ENCODE measurements around the gene ATP2C2.
"Not testable (repeated sequence)": the region's sequence is repeated elsewhere in the genome, so short reads cannot be mapped to it uniquely, and the experiment has no call there.

Gene ATP2C2

DNA sequence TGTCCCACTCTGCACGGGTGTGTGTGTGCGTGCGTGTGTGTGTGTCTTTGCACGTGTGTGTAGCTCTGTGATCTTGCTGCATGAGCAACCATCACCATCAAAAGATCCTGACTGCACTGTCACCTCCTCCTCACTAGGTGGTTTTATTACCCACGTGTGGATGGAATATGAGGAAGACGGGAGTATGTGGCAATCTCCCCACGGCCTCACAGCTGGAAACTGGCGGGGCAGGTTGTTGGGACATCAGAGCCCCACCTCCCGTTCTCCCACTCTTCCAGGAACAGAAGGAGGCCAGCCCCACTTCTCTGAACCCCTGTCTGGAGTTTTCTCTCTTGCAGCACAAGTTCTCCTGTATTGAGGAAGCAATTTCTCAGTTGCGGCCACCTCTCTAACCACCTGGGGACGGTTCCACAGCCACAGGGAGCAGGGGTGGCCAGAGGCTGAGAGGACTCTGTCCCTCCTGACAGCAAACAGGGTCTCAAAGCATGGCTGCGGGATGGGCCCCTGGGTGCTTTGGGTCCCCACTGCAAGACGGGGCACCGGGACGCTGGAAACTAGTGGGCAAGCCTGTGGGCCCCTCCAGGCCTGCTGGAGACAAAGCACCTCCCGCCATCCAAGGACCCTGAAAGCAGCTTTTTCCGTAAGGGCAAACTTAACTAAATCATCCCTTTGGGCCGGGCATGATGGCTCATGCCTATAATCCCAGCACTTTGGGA lies 27.9 kb upstream of the ATP2C2 start:
- DNase-seq = no peak

DNA sequence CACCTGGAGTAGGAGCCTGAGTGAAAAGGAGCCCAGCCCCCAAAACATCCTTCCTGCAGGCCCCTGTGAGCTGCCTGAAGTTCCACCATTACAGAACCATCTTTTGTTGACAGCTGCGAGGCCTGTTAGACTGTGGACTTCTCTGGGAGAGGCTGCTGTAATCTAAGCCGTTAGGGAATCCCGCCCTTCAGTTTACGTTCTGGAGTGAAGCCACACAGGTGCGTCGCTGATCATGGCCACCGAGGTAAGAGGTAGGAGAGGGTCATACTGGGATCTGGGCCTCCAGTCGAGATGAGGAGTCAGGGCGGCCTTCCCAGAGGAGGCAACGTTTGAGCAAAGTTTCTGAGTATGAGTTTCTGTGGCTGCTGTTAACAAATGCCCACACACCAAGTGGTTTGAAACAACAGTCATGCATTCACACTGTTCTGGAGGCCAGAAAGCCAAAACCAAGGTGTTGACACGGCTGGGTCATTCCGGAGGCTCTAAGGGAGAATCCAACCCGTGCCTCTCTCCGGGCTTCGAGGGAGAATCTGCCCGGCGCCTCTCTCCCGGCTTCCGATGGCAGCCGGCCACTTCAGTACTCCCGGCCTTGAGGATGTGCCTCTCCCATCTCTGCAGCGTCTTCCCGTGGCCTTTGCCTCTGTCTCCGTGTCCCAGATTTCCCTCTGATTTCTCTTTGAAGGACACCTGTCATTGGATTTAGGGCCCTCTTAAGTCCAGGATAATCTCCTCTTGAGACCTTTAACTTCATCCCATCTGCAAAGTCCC lies 26.6 kb upstream of the ATP2C2 start:
- no peak for DNase-seq

DNA sequence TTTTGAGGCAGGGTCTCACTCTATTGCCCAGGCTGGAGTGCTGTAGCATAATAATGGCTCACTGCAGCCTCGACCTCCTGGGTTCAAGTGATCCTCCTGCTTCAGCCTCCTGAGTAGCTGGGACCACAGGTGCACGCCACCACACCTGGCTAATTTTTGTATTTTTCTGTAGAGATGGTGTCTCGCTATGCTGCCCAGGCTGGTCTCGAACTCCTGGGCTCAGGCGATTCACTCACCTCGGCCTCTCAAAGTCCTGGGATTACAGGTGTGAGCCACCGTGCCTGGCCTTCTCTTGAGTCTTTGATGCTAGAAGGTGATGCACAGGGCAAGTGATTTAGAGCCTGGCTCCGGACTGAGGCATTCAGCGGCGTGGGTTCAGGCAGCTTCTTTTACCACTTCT lies 24.5 kb upstream of the ATP2C2 start:
- DNase-seq = not testable (repeated sequence)

DNA sequence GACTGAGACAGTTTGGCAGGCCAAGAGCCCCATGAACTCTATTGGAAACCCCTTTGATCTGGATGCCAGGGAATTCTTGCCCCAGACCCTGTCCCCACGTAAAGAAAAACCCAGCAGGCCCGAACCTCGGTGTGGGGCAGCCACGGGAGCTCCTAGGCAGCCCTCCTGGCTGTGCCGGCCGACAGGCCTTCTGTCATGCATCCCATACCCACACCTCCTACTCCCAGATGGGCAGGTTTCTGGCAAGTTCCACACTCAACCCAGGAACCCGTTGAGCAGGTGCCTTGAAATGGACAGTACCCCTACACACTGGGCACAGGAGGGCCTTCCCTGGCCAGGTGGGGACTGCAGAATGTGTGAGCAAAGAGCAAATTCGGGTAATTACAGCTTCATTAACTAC lies 23.6 kb upstream of the ATP2C2 start:
- DNase-seq = no peak

DNA sequence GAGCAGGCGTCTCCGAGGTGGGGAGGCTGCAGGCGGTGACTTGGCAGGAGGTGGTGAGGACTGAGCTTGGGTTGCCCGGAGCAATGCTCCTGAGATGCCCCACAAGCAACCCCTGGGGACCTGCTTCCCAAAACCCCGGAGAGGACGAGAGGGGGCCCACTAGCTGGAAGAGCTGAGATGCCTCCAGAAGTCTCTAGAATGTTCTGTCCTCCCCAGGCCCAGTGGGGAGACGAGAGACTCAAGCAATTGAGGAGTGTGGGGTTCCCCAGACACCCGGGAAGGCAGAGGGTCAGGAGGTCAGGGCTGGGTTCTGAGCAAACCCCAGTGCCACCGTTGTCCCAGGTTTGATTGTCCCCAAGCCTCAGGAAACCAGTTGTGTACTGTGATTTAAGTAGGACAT lies 21.2 kb upstream of the ATP2C2 start:
- no peak for DNase-seq

DNA sequence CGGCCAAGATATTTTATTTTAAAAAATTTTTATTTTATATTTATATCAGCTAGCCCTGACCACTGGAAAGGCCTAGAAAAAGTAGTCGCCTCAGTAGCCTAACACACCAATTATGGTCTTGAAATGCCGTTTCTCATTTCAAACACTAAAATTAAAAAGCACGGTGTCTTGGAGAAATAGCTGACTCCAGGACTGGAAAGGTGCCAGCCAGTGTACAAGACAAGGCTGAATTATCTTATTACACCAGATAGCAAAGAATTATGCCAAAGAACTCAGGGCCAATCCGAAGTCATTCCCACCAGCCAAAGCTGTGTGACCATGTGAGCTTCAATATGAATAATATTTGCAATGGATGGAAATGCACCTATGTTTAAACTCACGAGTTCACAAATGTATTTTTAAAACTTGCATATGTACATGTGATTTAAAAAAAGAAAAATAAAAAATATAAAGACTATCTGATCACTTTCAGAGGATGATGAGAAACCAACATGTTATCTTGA lies 19.9 kb upstream of the ATP2C2 start:
- DNase-seq = no peak

DNA sequence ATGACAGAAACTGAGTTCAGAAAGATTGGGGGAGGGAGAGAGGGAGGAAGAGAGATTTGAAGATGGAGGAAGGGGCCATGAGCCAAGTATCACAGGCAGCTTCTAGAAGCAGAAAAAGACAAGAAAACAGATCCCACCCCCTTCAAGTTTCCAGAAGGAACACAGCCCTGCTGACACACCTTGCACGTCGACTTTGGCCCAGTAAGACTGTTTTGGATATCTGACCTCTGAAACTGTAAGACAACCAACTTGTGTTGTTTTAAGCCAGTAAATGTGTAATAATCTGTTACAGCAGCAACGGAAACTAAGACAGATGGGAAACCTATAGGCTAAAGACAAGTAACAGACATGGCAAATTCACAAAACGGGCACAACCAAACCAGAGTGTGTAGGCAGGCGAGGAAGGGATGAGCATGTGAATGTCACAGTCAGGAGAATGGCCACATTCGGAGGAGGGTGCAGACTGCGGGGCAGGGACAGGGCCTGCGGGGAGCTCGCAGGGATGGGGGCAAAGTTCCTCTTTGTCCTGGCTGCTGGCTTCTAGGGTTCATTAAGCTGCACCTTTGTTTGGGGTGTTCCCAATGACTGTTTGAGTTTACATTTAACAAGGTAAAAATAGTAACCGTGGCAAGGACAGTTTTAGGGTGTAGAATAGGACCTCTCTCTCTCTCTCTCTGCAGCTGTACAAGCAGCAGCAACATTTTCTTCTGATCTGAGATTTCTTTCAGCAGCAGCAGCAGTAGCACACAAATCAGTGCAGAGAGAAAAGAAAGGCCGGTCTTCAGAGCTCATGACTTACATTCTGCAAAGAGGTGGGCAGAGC lies 18.3 kb upstream of the ATP2C2 start:
- DNase-seq = no peak

DNA sequence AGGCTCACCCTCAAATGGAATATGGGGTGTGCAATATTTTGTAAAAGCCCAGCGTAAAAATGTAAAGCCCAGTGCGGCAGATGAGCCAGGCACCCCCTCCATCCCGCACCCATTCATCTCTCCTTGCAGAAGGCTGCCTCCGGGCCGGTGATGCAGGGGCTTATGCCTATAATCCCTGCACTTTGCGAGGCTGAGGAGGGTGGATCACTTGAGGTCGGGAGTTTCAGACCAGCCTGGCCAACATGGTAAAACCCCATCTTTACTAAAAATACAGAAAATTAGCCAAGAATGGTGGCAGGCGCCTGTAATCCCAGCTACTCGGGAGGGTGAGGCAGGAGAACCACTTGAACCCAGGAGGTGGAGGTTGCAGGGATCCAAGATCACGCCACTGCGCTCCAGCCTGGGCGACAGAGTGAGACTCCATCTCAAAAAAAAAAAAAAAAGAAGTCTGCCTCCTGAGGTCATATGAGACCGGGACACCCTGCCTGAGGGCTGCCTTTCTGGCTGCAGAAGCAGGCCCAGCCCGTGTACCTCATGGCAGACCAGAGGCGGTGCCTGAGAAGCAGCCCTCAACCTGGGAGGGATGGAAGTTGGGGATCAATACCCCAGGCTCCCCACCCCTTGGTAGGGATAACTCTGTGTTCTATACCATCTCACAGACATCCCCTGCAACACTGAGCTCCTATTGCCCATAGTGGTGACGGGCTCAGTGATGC lies 17.5 kb upstream of the ATP2C2 start:
- DNase-seq = no peak

DNA sequence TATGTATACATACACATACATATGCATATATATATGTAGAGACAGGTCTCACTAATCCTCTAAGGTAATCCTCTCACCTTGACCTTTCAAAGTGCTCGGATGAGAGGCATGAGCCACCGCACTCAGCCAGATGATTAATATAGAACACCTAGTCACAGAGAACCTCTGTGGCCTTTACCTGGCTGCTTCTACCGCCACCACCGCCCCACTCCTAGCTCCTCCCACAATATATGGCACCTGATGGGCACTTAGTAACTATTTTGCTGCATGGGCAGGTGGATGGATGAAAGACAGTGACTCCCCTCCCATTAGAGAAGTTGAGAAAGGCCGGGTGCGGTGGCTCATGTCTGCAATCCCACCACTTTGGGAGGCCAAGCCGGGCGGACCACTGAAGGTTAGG lies 16.7 kb upstream of the ATP2C2 start:
- no peak for DNase-seq

DNA sequence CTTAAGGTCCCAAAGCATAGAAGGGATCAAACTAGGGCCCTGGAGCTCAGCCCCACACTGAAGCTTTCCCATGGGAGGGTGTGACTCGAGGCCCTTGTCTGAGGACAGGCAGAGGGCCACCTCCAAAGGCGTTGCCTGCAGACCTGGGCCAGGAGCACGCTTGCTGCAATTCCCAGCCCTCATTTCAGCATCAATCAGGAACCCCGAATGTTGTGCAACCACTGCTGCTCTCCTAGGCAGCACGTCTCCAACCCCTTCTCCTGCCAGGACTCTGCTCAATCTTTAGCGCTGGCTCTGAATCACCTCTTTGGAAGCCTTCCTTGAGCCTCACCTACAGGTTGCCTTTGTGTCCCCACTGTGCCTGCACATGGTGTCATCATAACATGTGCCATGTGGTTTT lies 14.0 kb upstream of the ATP2C2 start:
- no peak for DNase-seq

DNA sequence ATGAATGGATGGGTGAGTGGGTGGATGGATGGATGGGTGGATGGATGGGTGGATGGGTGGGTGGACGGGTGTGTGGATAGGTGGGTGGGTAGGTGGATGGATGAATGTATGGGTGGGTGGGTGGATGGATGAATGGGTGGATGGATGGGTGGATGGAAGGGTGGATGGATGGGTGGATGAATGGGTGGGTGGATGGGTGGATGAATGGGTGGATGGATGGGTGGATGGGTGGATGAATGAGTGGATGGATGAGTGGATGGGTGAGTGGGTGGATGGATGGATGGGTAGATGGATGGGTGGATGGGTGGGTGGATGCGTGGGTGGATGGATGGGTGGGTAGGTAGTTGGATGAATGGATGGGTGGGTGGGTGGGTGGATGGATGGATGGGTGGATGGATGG lies 13.2 kb upstream of the ATP2C2 start:
- no peak for DNase-seq

DNA sequence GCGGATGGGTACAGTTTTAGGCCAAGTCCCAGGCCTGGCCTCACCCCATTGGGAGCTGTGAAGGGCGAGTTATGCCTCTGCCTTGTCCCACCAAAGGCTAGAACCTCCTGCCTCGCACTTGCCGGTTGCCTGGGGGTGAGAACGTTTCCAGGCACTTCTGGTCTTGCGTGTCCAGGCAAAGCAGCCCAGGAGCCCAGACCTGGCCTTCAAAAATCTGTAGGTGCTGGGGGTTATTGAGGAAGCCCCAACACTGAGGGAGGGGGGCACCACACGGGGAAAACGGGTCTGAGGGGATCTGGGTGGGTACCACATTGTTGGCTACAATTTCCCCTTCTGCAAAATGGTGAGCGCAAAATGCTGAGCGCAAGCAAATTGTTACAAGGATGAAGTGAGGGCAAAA lies 12.2 kb upstream of the ATP2C2 start:
- DNase-seq = no peak

DNA sequence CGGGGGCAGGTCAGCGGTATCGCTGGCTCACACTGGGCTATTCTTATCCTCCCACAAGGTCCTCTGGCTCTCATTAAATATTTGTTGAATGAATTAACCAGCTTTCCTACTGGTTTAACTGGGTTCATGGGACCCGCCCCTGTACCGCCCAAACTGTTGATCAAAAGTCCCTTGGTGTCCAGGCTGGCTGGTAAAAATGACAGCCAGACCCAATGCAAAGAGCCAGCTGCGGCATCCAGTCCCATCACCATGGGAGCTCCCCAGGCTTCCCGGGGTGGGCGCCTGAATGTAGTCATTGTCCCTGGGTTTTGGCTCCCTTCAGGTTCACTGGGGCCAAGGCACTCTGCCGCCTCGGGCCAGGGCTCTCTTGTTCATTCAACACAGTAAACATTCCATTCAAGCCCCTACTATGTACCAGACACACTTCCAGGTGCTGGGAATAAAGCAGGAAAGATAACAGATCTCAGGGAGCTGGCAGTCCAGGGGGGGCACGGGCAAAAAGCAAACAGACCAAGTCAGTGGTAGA lies 11.7 kb upstream of the ATP2C2 start:
- no peak for DNase-seq

DNA sequence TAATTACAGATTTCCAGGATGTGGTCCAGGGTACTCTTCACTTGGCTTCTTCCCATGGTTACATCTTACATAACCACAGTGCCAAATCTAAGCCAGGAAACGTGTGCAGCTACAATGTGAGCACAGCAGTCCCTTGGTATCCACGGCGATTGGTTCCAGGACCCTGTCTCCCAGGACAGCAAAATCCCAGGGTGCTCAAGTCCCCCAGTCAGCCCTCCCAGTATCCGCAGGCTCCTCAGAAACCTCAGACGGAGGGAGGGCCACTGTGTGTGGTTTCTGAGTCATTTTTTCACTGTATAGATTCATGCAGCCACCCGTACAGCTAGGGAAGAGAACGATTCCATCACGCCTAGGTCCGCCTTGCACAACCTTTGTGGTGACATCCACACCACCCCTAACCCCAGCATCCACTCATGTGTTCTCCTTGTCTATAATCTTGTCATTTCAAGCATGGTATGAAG lies 11.1 kb upstream of the ATP2C2 start:
- peak; percentile 25 for DNase-seq

DNA sequence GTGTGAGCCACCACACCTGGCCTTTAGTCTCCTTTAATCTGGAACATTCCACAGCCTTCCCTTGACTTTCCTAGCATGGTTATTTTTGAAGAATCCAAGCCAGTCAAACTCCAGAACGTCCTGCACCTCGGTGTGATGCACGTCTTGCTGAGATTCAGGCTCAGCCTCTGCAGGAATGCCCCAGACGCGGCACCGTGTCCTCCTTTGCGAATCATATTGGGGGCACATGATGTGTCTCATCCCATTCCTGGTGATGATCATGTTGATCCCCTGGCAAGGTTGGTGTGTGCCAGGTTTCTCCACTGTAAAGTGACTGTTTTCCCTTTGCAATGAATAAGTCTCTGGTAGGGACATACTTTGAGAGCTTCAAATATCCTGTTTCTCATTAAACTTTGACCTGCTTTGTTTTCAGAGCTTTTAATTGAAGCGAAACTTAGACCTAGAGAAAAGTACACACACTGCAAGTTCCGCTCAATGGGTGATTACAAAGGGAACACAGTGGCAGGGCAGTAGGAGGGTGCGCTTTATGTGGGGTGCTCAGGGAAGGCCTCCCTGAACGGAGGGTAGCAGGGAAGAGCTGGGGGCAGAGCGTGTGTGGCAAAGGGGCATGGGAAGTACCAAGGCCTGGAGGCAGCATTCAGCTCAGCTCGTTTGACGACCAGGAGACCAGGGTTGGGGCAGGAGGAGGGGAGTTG lies 9.6 kb upstream of the ATP2C2 start:
- DNase-seq = no peak

DNA sequence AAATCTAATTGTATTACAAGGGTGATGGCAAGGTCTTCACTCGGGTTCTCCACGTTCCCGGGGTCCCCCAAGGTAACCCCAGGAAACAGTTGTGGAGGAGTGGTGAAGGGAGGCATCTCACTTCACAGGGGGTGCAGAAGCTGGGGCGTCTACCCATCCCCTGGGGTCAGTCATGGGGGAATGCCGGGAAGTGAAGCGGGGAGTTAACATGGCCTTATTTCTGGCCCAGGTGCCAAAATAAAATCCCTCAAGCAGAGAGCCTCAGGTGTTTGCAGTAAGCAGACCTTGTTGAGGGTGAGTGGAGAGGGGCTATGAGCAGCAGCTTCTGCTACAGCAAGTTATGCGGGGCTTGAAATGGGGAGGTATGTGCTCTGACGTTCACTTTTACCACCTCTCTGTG lies 9.0 kb upstream of the ATP2C2 start:
- DNase-seq = no peak

DNA sequence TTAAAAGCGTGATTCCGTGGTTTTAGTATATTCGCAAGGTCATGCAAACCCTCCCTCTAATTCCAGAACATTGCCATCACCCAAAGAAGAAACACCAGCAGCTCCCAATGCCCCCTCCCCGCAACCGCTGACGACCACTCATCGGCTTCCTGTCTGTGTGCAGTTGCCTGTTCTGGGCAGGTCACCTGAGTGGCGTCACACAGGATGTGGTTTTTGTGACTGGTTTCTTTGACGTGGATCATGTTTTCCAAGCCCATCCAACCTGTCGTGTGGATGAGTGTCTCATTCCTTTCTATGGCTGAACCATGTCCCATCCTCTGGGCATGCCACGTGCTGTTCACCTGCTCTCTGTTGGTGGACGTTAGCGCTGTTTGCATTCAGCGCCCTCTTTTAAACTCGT lies 8.2 kb upstream of the ATP2C2 start:
- peak; percentile 32 for DNase-seq

DNA sequence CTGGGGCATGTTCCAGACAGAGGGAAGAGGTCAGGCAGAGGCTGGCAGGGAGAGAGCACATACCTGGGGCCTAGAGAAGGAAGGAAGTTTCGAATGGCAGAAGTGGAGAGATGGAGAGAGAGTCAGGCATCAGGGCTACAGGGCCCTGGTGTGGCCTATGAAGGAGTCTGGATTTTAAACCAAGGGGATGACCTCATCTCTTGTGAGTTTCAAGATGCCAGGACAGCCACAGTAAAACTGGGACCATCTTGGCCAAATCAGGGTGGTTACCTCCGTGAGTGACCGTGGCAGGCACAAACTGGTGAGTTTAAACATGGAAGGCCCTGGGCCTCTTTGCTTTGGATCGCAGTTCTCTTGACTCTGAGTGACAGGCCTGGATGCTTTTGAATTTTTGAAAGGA lies 7.6 kb upstream of the ATP2C2 start:
- DNase-seq = no peak

DNA sequence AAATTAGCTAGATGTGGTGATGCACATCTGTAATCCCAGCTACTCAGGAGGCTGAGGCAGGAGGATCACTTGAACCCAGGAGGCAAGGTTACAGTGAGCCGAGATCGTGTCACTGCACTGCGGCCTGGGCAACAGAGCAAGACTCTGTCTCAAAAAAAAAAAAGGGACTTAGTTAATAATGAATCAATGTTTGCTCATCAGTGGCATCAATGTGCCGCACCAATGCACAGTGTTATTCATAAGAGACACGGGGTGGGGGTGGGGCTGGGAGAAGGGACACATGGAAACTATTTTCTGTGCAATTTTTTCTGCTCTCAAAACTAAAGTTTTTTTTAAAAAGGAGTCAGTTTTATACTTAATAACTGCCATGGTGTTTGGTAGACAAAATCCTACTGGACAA lies 6.8 kb upstream of the ATP2C2 start:
- DNase-seq = no peak

DNA sequence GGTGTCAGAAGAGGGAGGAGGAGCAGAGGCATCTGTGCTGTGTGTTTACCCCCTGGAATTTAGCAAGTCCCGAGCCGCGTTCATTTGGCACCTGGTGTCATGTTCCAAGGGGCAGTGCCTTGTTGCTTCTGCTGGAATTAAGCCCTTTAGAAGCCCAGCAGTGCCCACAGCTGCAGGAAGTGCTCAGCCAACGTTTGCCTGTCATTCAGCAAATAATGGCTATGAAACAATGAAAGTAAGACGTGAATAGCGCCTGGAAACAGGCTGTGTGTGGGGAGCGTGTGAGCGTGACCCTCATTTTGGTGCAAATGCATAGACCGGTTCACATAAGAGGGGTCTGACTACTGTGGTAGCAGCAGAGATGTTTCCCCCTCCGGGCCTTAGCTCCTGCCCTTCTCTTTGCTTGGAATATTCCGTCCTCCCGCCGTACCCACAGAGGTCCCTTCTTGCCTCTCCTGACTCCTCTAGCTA lies 5.8 kb upstream of the ATP2C2 start:
- DNase-seq = no peak

DNA sequence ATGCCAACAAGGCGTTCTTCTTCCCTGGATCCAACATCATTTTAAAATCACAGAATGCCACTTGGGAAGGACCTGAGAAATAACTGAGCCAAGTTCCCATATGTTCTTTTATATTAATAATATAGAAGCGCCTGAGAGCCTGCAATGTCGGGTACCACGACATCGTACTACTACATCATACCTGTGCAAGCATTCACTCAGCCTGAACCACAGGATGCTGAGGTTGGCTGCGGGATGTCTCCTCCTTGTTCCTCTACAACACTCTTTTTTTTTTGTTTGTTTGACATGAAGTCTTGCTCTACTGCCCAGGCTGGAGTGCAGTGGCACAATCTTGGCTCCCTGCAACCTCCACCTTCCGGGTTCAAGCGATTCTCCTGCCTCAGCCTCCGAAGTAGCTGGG lies 2.1 kb upstream of the ATP2C2 start:
- DNase-seq = no peak

DNA sequence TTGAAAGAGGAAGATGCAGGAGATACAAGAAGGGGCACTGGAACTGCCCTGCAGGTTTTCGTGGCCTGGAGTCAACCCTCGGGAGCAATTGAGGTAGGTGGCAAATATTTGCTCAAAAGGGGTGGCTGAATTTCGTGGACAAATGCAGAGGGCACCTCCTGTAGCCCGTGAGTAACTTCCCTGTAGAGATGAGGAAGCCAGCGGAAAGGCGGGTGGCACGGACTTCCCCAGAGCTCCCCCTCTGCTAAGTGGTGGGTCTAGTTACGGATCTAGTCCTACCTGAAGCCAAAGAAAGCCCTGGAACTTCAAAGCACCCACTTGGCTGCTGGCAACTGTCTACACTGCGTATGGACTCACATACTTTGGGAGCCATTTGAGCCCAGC lies 1.0 kb upstream of the ATP2C2 start:
- DNase-seq = no peak
